Sigmoid colon (tissue), 7 donors: Measurements from ENCODE around the gene TMEM79. TPM values are rescaled to one million over a fixed set of nuclear protein-coding genes. Genes with fewer than 3 reads are reported as not detected.

ENCODE experiments used
- DNase-seq: peaks from one replicate; pipeline ENCODE4 v3.0.0-alpha.2; 2019
- H3K27ac ChIP-seq, 4 donors: fragments of 200-600 bp; sonication (generic); one replicate each; pipeline ENCODE4 v1.5.1; 2016 to 2019; ENCODE audit warnings: mild to moderate bottlenecking in 1 of 4
- H3K27me3 ChIP-seq, 3 donors: fragments of 200-600 bp; sonication (generic); one replicate each; pipeline ENCODE4 v1.5.1; 2019; ENCODE audit warnings: mild to moderate bottlenecking in 1 of 3
- H3K36me3 ChIP-seq, 4 donors: fragments of 200-600 bp; sonication (generic); one replicate each; pipeline ENCODE4 v1.5.1; 2016 to 2019
- H3K4me1 ChIP-seq, 4 donors: fragments of 200-600 bp; sonication (generic); one replicate each; pipeline ENCODE4 v1.5.1; 2017 to 2019
- H3K4me3 ChIP-seq, 4 donors: fragments of 200-600 bp; sonication (generic); one replicate each; pipeline ENCODE4 v1.5.1; 2017 to 2019; ENCODE audit warnings: mild to moderate bottlenecking in 2 of 4, moderate library complexity in 1 of 4
- H3K9me3 ChIP-seq, 4 donors: fragments of 200-600 bp in 3 of 4; sonication (generic) in 3 of 4; one replicate each; pipeline versions ENCODE4 v1.5.1 to v1.6.1; 2013 to 2019
- EP300 ChIP-seq, 4 donors: sonication (generic); formaldehyde crosslinking; IDR thresholded peaks; one replicate each; pipeline ENCODE4 v1.6.1; 2017; ENCODE audit warnings: antibody characterized with exemption in 4 of 4
- POLR2A ChIP-seq, 2 donors: fragments of 450-650 bp; IDR thresholded peaks; one replicate each; pipeline ENCODE4 v1.6.1; 2016; ENCODE audit warnings: antibody characterized with exemption in 2 of 2, mild to moderate bottlenecking in 2 of 2, moderate library complexity in 2 of 2
- POLR2AphosphoS5 ChIP-seq, 4 donors: sonication (generic); formaldehyde crosslinking; IDR thresholded peaks; one replicate each; pipeline ENCODE4 v1.6.1; 2017; ENCODE audit warnings: antibody characterized with exemption in 4 of 4
- WGBS, 2 donors: extraction: QIAGEN DNeasy Blood & Tissue Kit; methylation state at CpG; one replicate each; pipeline ENCODE4 v1.1.7; 2013; 5-methylcytosine and 5-hydroxymethylcytosine counted together
- intact Hi-C: fragments of 100-400 bp; cut with DNase I; formaldehyde crosslinking; loops from one replicate; pipeline ENCODE4 v1.15.1; 2023
- polyA plus RNA-seq, 3 donors: library from polyadenylated mRNA; stranded (reverse); fragments of 200-250 nt; gene quantifications; one replicate each; pipeline ENCODE4 v1.2.3, GENCODE V29; 2013
- total RNA-seq, 4 donors: library from RNA; depleted of rRNA; stranded (reverse); fragments of >200 nt; gene quantifications; one replicate each; pipeline ENCODE4 v1.1.0, GENCODE V29; 2016
- TF ChIP-seq, protein P1 (sequence below), 4 experiments: fragments of 450-650 bp in 3 of 4; fragments of 200-600 bp in 1 of 4; IDR thresholded peaks; one replicate each; pipeline ENCODE4 v1.5.1; 2016 to 2019; ENCODE audit warnings: antibody characterized with exemption in 4 of 4, mild to moderate bottlenecking in 3 of 4, moderate library complexity in 2 of 4
- donor health status: healthy with polysubstance abuse.
- donor health status: Bipolar disorder and iron deficiency.
- donor health status: healthy.

Gene TMEM79
- total and polyA plus RNA-seq, 7 donors, result 0.41 to 5.6 (median 1.5) TPM

DNA sequence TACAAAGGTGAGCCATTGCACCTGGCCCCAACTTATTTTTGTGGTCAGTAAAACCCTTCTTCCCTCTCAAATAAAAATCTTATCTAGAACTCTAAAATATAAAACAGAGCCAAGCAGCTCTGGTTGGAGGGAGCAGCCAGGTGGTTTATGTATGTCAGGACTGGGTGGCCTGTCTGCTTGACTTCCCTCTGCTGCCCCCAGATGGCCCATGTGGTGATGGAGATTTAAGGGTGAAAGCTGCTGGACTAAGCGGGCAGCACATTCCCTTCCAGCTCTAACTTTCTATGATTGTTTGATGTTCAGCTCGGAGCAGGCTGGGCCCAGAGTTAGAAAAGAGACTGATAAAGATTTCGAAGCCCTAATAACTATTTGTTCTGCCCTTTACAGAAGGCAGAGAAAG is 24.3 kb upstream of the TMEM79 start:
- H3K27me3 ChIP-seq, result no peaks in the 10 kb centered on the region
- DNase-seq, result no peak
- H3K9me3 ChIP-seq, result no peaks in the 10 kb centered on the region
- WGBS, 2 donors, result 89 to 93% methylated on average over 3 of the region's 3 CpGs
- H3K4me3 ChIP-seq, result no peak overlapping the region
- peaks cover 0 to 5% (median 0%) of the 10 kb centered on the region in 4 donors for H3K4me1 ChIP-seq
- H3K27ac ChIP-seq, result no peak overlapping the region
- peaks cover 37 to 99% (median 68%) of the 10 kb centered on the region in 4 donors for H3K36me3 ChIP-seq
- intact Hi-C loops, result no loop called here
- TF ChIP-seq EP300 (IDR thresholded peaks at IDR 0.05) (no peak), POLR2A (IDR thresholded peaks at IDR 0.05) (no peak), POLR2AphosphoS5 (IDR thresholded peaks at IDR 0.05) (no peak)
- TF ChIP-seq, protein P1, sequence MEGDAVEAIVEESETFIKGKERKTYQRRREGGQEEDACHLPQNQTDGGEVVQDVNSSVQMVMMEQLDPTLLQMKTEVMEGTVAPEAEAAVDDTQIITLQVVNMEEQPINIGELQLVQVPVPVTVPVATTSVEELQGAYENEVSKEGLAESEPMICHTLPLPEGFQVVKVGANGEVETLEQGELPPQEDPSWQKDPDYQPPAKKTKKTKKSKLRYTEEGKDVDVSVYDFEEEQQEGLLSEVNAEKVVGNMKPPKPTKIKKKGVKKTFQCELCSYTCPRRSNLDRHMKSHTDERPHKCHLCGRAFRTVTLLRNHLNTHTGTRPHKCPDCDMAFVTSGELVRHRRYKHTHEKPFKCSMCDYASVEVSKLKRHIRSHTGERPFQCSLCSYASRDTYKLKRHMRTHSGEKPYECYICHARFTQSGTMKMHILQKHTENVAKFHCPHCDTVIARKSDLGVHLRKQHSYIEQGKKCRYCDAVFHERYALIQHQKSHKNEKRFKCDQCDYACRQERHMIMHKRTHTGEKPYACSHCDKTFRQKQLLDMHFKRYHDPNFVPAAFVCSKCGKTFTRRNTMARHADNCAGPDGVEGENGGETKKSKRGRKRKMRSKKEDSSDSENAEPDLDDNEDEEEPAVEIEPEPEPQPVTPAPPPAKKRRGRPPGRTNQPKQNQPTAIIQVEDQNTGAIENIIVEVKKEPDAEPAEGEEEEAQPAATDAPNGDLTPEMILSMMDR (IDR thresholded peaks at IDR 0.05), result no peak

DNA sequence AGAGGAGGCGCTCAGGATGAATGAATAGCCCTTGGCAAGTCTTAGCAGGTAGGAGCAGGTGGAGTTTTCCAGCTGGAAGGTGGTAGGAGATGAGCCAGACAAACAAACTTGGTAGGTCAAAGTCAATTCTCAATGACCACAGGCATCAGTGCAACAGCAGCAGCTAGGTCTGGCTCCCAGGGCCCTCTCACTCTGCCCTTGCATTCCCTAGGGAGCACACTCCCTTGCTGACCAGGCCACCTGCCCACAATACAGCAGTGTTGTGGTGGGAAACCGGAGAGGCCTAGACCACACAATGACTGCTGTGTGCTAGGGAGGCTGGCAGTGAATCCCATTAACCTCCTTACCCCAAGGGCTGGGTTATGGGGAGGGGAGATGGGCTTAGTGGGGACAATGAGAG is 23.2 kb upstream of the TMEM79 start:
- Histone ChIP-seq H3K4me3 (no peak overlapping the region), H3K9me3 (no peaks in the 10 kb centered on the region), H3K27me3 (no peaks in the 10 kb centered on the region), H3K36me3 (peaks cover 40 to 99% (median 68%) of the 10 kb centered on the region in 4 donors), H3K4me1 (peaks cover 0 to 5% (median 0%) of the 10 kb centered on the region in 4 donors), H3K27ac (no peak overlapping the region)
- DNase-seq, result no peak
- TF ChIP-seq POLR2A (IDR thresholded peaks at IDR 0.05) (no peak), POLR2AphosphoS5 (IDR thresholded peaks at IDR 0.05) (no peak), EP300 (IDR thresholded peaks at IDR 0.05) (no peak)
- TF ChIP-seq, protein P1 (IDR thresholded peaks at IDR 0.05), result no peak
- intact Hi-C loops, result no loop called here
- WGBS, 2 donors, result 91 to 96% methylated on average over 2 of the region's 2 CpGs

- intact Hi-C loops, result no loop called here
Observed at GRCh38 chr1:156262461-156263287, 21.5 kb upstream of the TMEM79 start.

DNA sequence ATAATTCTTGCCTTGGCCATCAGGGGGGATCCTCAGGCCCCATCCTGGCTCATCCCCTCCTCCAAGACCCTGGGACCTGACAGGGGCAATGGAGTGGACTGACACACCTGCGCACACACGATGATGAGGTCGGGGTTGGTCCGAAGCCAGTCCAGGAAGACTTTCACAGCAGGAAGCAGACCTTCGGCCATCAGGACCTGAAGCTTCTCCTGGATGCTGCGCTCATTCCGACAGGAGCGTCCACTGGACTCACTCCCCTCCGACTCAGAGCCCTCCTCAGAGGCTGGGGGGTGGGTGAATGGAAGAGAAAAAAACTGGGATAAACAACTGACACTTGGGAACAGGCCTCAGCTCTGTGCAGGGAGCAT is 20.9 kb upstream of the TMEM79 start:
- H3K4me1 ChIP-seq, result peaks cover 0 to 5% (median 0%) of the 10 kb centered on the region in 4 donors
- H3K27ac ChIP-seq, result peak overlapping the region in 1 of 4 donors; percentile 33
- no peak overlapping the region for H3K4me3 ChIP-seq
- peaks cover 56 to 99% (median 79%) of the 10 kb centered on the region in 4 donors for H3K36me3 ChIP-seq
- 78 to 95% methylated on average over 9 of the region's 9 CpGs for WGBS, 2 donors
- H3K27me3 ChIP-seq, result no peaks in the 10 kb centered on the region
- TF ChIP-seq, protein P1 (IDR thresholded peaks at IDR 0.05), result no peak
- TF ChIP-seq POLR2A (IDR thresholded peaks at IDR 0.05), result no peak
- no peak for TF ChIP-seq POLR2AphosphoS5 (IDR thresholded peaks at IDR 0.05)
- TF ChIP-seq EP300 (IDR thresholded peaks at IDR 0.05), result no peak
- intact Hi-C loops, result no loop called here
- H3K9me3 ChIP-seq, result no peaks in the 10 kb centered on the region
- no peak for DNase-seq

More at GRCh38 chr1:156262461-156263287, 21.5 kb upstream of the TMEM79 start:
- H3K27ac ChIP-seq, result peak overlapping the region in 1 of 4 donors; percentile 33
- H3K27me3 ChIP-seq, result no peaks in the 10 kb centered on the region
- no peak for DNase-seq
- H3K9me3 ChIP-seq, result no peaks in the 10 kb centered on the region
- H3K4me1 ChIP-seq, result peaks cover 0 to 5% (median 0%) of the 10 kb centered on the region in 4 donors
- TF ChIP-seq EP300 (IDR thresholded peaks at IDR 0.05), result no peak
- no peak for TF ChIP-seq POLR2A (IDR thresholded peaks at IDR 0.05)
- TF ChIP-seq, protein P1 (IDR thresholded peaks at IDR 0.05), result no peak
- TF ChIP-seq POLR2AphosphoS5 (IDR thresholded peaks at IDR 0.05), result no peak
- 83 to 93% methylated on average over 9 of the region's 9 CpGs for WGBS, 2 donors
- H3K4me3 ChIP-seq, result no peak overlapping the region
- H3K36me3 ChIP-seq, result peaks cover 55 to 99% (median 80%) of the 10 kb centered on the region in 4 donors
